HG03354 (cell line): ENCODE data around the gene DOCK10.

Experiments
- ATAC-seq: cut with Tn5 transposase; IDR thresholded peaks from one replicate; pipeline ENCODE4 v1.9.1; 2021; ENCODE audit warnings: mild to moderate bottlenecking; ENCODE audit not compliant: unreplicated experiment, poor library complexity, severe bottlenecking

DOCK10 gene

GRCh38 chr2:224984637-224985036 lies 57.6 kb downstream of the DOCK10 start:
- ATAC-seq = no peak

- no peak for ATAC-seq
These were observed 58.3 kb downstream of the DOCK10 start for GRCh38 chr2:224983712-224984554.

- ATAC-seq = peak; percentile 44
These were observed 59.2 kb downstream of the DOCK10 start for GRCh38 chr2:224982910-224983711.

- ATAC-seq = no peak
These were observed 60.0 kb downstream of the DOCK10 start for GRCh38 chr2:224982226-224982625.

- ATAC-seq = no peak
These were observed 65.4 kb downstream of the DOCK10 start for GRCh38 chr2:224976629-224977525.

- ATAC-seq = no peak
These were observed 66.5 kb downstream of the DOCK10 start for GRCh38 chr2:224975761-224976160.

- ATAC-seq = no peak
These were observed 68.9 kb downstream of the DOCK10 start for GRCh38 chr2:224973112-224974016.

- peak; percentile 51 for ATAC-seq
These were observed 71.1 kb downstream of the DOCK10 start for GRCh38 chr2:224971214-224971613.

GRCh38 chr2:224970311-224970710 lies 72.0 kb downstream of the DOCK10 start:
- peak; percentile 38 for ATAC-seq

- peak; percentile 52 for ATAC-seq
These were observed 72.5 kb downstream of the DOCK10 start for GRCh38 chr2:224969633-224970260.

- ATAC-seq = no peak
These were observed 73.2 kb downstream of the DOCK10 start for GRCh38 chr2:224969095-224969494.

- ATAC-seq = no peak
These were observed 74.2 kb downstream of the DOCK10 start for GRCh38 chr2:224968051-224968450.

- no peak for ATAC-seq
These were observed 75.7 kb downstream of the DOCK10 start for GRCh38 chr2:224966613-224967012.

- no peak for ATAC-seq
These were observed 82.7 kb downstream of the DOCK10 start for GRCh38 chr2:224959556-224959955.

GRCh38 chr2:224958873-224959272 lies 83.4 kb downstream of the DOCK10 start:
- no peak for ATAC-seq

- no peak for ATAC-seq
These were observed 83.8 kb downstream of the DOCK10 start for GRCh38 chr2:224958462-224958857.

GRCh38 chr2:224957540-224958461 lies 84.5 kb downstream of the DOCK10 start:
- ATAC-seq = peak; percentile 94
